ENCODE measurements around the gene MYF6.

MYF6 gene

GRCh38 chr12:80754274-80754673 lies 46.8 kb downstream of the MYF6 start:
- TF ChIP-seq, protein P1, sequence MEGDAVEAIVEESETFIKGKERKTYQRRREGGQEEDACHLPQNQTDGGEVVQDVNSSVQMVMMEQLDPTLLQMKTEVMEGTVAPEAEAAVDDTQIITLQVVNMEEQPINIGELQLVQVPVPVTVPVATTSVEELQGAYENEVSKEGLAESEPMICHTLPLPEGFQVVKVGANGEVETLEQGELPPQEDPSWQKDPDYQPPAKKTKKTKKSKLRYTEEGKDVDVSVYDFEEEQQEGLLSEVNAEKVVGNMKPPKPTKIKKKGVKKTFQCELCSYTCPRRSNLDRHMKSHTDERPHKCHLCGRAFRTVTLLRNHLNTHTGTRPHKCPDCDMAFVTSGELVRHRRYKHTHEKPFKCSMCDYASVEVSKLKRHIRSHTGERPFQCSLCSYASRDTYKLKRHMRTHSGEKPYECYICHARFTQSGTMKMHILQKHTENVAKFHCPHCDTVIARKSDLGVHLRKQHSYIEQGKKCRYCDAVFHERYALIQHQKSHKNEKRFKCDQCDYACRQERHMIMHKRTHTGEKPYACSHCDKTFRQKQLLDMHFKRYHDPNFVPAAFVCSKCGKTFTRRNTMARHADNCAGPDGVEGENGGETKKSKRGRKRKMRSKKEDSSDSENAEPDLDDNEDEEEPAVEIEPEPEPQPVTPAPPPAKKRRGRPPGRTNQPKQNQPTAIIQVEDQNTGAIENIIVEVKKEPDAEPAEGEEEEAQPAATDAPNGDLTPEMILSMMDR (IDR thresholded peaks at IDR 0.05) = no peak
- H3K4me3 ChIP-seq = no peak overlapping the region
- no peak for DNase-seq (ENCODE audit: low spot score)
- H3K27ac ChIP-seq = no peak overlapping the region

GRCh38 chr12:80756875-80757274 lies 49.4 kb downstream of the MYF6 start:
- Histone ChIP-seq H3K4me3 (no peak overlapping the region), H3K27ac (no peak overlapping the region)
- no peak for DNase-seq (ENCODE audit: low spot score)
- TF ChIP-seq, protein P1 (IDR thresholded peaks at IDR 0.05) = no peak

Measured in coronary artery (tissue), 2 donors.